Measurements from ENCODE around the gene RAMP3. TPM values are rescaled to one million over a fixed set of nuclear protein-coding genes. Genes with fewer than 3 reads are reported as not detected.

Gene RAMP3
- total RNA-seq, 1 donor from 2014 or later = not detected

GRCh38 chr7:45196374-45196773 is 38.8 kb downstream of the RAMP3 start:
- Mint-ChIP-seq H3K9me3 (ENCODE audit: unreplicated experiment) (no peaks in the 10 kb centered on the region), H3K36me3 (ENCODE audit: unreplicated experiment) (no peaks in the 10 kb centered on the region), H3K4me3 (ENCODE audit: unreplicated experiment) (no peak overlapping the region), H3K4me1 (ENCODE audit: unreplicated experiment) (no peaks in the 10 kb centered on the region), H3K27me3 (ENCODE audit: unreplicated experiment) (peaks cover 34% of the 10 kb centered on the region), H3K27ac (ENCODE audit: unreplicated experiment) (no peak overlapping the region)
- DNase-seq (ENCODE audit: extremely low spot score, unreplicated experiment) = no peak
- TF ChIP-seq CTCF (IDR thresholded peaks at IDR 0.05) = no peak

GRCh38 chr7:45197461-45197860 is 39.9 kb downstream of the RAMP3 start:
- no peaks in the 10 kb centered on the region for H3K36me3 Mint-ChIP-seq (ENCODE audit: unreplicated experiment)
- no peak overlapping the region for H3K27ac Mint-ChIP-seq (ENCODE audit: unreplicated experiment)
- DNase-seq (ENCODE audit: extremely low spot score, unreplicated experiment) = no peak
- peaks cover 27% of the 10 kb centered on the region for H3K27me3 Mint-ChIP-seq (ENCODE audit: unreplicated experiment)
- no peak overlapping the region for H3K4me3 Mint-ChIP-seq (ENCODE audit: unreplicated experiment)
- no peak for TF ChIP-seq CTCF (IDR thresholded peaks at IDR 0.05)
- H3K4me1 Mint-ChIP-seq (ENCODE audit: unreplicated experiment) = no peaks in the 10 kb centered on the region
- H3K9me3 Mint-ChIP-seq (ENCODE audit: unreplicated experiment) = no peaks in the 10 kb centered on the region

- peaks cover 28% of the 10 kb centered on the region for H3K27me3 Mint-ChIP-seq (ENCODE audit: unreplicated experiment)
Observed at GRCh38 chr7:45198986-45199385, 41.4 kb downstream of the RAMP3 start.

GRCh38 chr7:45199506-45199905 is 41.9 kb downstream of the RAMP3 start:
- peaks cover 30% of the 10 kb centered on the region for H3K27me3 Mint-ChIP-seq (ENCODE audit: unreplicated experiment)
- H3K9me3 Mint-ChIP-seq (ENCODE audit: unreplicated experiment) = no peaks in the 10 kb centered on the region
- no peak for TF ChIP-seq CTCF (IDR thresholded peaks at IDR 0.05)
- no peak overlapping the region for H3K27ac Mint-ChIP-seq (ENCODE audit: unreplicated experiment)
- H3K36me3 Mint-ChIP-seq (ENCODE audit: unreplicated experiment) = no peaks in the 10 kb centered on the region
- no peak overlapping the region for H3K4me3 Mint-ChIP-seq (ENCODE audit: unreplicated experiment)
- DNase-seq (ENCODE audit: extremely low spot score, unreplicated experiment) = no peak
- peaks cover 7% of the 10 kb centered on the region for H3K4me1 Mint-ChIP-seq (ENCODE audit: unreplicated experiment)

More at GRCh38 chr7:45198986-45199385, 41.4 kb downstream of the RAMP3 start:
- no peak for DNase-seq (ENCODE audit: extremely low spot score, unreplicated experiment)
- no peak for TF ChIP-seq CTCF (IDR thresholded peaks at IDR 0.05)
- no peak overlapping the region for H3K27ac Mint-ChIP-seq (ENCODE audit: unreplicated experiment)
- H3K4me3 Mint-ChIP-seq (ENCODE audit: unreplicated experiment) = no peak overlapping the region
- H3K4me1 Mint-ChIP-seq (ENCODE audit: unreplicated experiment) = peaks cover 2% of the 10 kb centered on the region
- no peaks in the 10 kb centered on the region for H3K9me3 Mint-ChIP-seq (ENCODE audit: unreplicated experiment)
- no peaks in the 10 kb centered on the region for H3K36me3 Mint-ChIP-seq (ENCODE audit: unreplicated experiment)

GRCh38 chr7:45202625-45203024 is 45.0 kb downstream of the RAMP3 start:
- Mint-ChIP-seq H3K27me3 (ENCODE audit: unreplicated experiment) (peaks cover 50% of the 10 kb centered on the region), H3K4me1 (ENCODE audit: unreplicated experiment) (peaks cover 7% of the 10 kb centered on the region), H3K9me3 (ENCODE audit: unreplicated experiment) (no peaks in the 10 kb centered on the region), H3K4me3 (ENCODE audit: unreplicated experiment) (no peak overlapping the region), H3K36me3 (ENCODE audit: unreplicated experiment) (no peaks in the 10 kb centered on the region), H3K27ac (ENCODE audit: unreplicated experiment) (no peak overlapping the region)
- TF ChIP-seq CTCF (IDR thresholded peaks at IDR 0.05) = no peak
- DNase-seq (ENCODE audit: extremely low spot score, unreplicated experiment) = no peak
